NCI-H2196 (cell line): ENCODE data around the gene SLC5A7.

Experiments
- DNase-seq: peaks from one replicate; lab custom pipeline; 2025; ENCODE audit not compliant: unreplicated experiment; lab: John Stamatoyannopoulos, UW

The SLC5A7 gene

DNA sequence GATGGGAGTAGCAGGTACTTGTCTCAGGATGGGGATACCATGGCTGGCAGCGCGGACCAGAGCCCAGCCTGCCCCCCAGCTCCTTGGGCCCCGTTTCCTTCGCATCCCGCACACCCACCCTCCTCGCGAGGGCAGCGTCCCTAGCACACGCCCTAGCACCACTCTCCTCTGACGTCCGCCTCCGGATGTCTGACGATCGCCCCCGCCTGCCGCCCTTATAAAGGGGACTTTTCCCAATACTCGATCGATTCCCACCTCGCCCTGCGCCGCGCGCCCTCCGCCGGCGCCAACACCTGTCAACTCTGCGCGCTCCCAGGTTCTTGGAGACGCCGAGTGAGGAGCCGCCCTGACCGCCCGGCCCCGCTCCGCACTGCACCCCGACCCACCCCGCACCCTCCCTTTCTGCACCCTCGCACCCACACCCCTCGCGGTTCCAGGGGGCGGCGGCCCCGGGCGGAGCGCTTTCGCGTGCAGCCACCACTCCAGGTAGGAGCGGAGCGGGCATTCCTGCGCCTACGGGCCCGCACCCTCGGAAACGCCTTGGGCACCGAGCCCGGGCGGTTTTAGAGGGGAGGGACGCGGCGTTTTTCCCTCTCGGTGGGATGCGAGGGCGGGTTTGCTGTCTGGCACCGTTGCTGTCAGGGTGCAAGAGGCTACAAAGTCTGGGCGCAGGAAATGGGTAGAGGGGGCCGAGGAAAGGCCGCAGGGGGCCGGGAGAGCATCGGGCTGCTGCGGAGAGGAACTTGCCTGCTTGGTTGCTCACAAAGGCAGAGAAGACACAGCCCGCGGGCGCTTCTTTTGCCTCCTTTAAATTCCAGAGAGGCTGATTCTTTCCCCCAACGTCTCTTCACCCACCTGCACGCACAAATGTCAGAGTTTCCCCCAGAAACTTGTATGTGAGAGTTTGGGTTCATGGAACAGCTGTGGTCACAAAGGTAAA lies at the start of gene SLC5A7:
SLC5A7 (plus strand) TSS at position 247 of the 940 bp plus-strand sequence. CDS start 1,632 bp downstream, outside the sequence.
- no peak for DNase-seq

DNA sequence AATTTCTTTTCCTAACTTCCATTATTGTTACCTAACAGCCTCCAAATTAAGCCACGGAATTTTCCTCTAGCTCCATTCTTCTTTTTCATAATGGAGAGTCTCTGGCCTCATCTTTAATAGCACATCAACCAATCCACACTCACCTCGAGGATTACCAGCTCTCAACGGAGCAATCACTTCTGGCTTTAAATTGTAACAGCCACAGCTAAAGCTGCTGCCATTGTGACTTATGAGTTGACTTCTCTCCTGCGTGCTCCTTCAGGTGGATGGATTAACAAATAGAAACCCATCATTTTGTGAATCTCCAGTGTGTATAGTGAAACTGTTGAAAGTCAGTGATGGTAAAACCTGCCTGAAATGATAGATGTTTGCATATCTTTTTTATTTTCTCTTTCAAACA lies 24.9 kb upstream of the SLC5A7 start:
- no peak for DNase-seq

DNA sequence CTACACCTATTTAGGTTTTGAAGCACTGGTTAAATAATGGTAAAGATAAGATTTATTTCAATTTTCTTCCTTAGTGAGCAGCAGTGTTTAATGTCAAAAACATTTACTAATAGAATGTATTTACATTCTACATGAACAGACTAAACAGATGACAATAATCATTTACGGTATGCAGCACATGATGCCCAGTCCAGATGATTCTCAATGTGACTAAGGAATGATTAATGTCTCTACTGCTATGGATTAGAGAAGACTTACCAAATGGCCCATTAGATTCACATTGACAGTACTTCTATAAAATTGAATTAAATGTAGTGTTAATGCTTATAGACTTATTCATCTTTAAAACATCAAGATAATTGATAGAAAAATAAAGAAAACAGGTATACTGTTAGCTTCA lies 22.1 kb upstream of the SLC5A7 start:
- no peak for DNase-seq

DNA sequence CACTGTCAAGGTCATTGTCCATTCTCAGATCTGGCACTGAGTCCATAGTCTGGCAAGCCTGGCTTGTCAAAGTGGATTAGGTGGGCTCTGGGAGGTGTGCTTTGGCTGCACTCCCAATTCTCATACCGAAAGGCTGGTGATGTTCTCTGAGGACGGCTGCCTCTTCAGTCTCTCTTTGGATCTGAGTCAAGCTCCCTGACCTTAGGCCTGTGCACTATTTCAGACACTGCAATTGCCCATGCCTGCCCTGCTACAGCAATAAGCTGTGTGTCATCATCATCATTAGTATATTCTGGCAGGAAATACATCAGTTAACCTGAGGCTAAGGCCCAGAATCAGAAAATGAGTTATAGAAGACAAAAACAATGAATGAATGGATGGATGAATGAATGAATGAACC lies 1.6 kb upstream of the SLC5A7 start:
- DNase-seq = no peak

DNA sequence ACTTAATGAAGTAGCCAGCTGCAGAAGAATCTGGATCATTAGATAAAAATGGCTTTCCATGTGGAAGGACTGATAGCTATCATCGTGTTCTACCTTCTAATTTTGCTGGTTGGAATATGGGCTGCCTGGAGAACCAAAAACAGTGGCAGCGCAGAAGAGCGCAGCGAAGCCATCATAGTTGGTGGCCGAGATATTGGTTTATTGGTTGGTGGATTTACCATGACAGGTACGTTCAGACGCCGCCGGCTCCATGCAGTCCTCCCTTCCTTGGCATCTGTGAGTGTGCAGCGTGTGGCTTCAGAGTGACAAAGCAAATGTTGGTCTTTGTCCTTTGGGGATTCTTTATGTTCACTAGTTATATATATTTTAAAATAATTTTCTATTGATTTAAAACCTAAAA lies 1.8 kb downstream of the SLC5A7 start:
- DNase-seq = no peak

DNA sequence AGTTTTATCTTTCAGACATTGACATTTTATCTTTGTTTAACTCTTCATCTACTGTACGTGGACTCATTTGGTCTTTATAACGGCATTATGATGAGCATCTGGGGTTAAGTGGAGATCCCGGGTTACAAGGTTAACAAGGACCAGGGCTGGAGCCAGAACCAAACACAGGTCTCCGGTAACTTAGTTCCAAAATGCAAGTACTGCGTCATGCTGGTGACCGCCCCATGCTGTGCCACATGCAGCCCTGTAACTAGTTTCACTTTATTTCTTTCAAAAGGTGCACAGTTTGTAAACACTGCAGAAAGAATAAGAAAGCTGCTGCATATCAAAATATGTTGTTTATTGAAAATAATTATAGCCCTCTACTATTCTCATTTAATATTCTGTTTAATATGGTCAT lies 3.1 kb downstream of the SLC5A7 start:
- no peak for DNase-seq

DNA sequence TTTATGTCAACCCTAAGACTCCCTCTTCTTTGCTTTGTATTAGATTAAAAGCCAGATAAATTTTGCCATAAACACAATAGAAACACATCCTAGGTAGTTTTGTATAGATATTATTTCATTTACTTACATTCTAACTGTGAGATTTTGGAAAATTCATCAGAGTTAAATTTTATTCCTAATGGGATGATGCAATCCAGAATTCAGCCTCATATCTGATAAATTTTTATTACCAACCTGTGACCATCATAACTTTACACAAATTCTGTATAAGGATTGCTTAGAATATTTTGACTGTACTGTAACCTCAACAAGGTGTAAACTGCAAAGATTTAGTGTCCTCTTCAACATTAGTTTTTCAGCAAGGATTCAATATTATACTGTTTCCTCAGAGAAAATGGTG lies 4.4 kb downstream of the SLC5A7 start:
- no peak for DNase-seq

DNA sequence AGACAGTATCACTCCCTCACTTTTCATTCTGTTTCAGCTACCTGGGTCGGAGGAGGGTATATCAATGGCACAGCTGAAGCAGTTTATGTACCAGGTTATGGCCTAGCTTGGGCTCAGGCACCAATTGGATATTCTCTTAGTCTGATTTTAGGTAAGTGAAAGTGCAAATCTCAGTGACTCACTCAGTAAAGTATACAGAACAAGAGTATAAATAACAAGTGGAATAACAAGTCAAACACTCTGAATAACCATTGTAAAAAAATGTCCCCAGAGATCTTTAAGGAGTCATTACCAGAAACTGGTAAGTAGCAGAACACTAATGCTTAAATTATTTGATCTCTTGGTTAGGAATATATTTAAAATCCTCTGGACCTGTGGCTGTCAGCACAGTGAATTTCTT lies 5.7 kb downstream of the SLC5A7 start:
- DNase-seq = no peak

DNA sequence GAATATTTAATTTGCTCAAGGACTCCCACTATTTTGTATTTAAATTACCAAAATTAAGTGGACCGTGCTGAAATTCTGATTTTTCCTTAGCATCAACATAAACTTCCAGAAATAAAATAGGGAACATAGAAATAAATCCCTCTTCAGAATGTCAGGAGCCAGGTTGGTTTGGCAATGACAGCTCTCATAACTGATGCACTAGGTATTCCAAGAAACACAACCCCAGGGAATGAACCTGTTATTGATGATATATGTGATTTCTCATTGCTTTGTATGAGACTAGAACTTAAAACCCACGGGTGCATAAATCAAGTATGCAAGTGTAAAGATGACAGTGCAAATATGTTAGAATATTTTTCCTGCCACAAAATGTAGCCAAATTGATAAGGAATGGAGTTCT lies 12.8 kb downstream of the SLC5A7 start:
- no peak for DNase-seq

DNA sequence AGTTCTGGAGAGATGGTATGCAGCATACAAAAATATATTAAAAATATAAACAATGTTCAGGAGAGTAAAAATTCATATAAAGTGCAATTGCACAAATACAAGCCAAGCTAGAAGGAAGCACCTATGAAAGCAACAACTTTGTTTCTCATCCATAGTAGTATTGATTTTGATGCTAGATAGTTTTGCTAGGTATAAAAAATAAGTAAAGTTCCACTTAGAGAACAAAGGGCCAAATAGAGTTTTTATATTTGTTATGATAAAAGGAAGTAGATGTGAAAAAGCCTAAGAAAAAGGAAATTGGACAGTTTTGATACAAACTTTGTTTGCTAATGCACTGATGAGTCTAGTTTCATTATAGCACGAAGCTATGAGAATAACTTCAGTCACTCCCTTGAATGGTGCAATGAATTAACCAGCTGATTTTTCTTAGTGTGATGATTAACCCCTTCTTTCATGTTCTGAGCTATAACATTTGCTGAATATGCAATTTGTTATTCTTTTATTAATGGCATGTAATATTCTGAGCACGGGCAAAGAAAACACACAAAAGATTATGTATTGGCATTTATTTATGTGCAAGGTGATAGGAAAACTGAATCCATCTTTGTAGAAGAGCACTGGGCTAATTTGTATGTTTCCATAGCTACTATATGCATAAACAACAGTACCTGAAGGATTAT lies 24.7 kb downstream of the SLC5A7 start:
- DNase-seq = no peak

DNA sequence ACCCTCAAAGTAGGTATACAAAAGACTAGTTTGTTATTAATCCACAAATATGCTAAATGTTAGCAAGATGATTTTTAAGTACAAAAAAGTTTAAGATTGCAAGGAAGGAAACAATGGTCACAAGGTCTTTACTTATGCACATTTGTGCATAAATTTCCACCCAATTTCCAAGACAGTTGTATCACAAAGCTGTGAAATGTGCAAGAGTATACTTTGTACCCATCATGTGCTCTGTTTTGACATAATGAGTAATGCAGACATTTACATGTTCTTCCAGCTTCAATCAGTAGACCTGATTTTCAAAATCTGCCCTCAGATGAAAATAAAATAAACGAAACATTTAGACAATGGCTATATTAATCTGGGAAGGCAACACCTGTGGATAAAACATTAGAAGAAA lies 27.0 kb downstream of the SLC5A7 start:
- DNase-seq = no peak

DNA sequence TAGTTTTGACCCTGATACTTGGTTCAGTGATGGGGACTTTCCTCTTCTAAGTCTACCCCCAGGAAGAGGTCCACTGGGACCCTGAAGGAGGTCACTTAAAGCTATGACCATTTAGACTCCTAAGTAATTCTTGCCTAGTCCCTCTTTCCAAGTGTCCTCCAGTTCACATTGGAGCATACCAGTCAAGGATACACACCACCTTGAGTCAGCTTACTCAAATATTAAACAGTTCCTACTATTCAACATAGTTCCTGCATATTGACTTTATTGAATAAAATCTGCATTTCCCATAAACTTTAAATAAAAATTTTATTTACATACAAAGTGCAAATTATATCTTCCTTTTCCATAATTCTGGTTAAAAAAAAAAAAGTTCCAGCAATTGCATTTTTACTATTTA lies 36.3 kb downstream of the SLC5A7 start:
- no peak for DNase-seq

DNA sequence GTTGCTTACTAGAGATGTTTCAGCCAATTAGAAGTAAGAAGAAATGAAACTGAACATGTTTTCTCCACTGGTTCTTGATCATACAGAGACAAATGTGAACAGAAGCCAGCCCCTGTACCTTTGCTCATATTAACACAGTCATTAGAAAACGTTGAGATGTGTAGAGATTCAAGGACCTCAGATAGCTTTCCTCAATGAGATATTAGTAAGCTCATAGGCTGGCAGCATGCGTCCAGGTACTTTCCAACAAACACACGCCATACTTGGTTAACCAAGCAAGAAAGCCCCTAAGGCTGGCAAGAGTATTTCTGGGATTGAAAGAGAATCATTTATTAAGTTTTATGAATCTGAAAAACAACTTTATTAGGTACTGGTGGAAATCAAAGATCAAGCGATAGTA lies 37.5 kb downstream of the SLC5A7 start:
- no peak for DNase-seq

DNA sequence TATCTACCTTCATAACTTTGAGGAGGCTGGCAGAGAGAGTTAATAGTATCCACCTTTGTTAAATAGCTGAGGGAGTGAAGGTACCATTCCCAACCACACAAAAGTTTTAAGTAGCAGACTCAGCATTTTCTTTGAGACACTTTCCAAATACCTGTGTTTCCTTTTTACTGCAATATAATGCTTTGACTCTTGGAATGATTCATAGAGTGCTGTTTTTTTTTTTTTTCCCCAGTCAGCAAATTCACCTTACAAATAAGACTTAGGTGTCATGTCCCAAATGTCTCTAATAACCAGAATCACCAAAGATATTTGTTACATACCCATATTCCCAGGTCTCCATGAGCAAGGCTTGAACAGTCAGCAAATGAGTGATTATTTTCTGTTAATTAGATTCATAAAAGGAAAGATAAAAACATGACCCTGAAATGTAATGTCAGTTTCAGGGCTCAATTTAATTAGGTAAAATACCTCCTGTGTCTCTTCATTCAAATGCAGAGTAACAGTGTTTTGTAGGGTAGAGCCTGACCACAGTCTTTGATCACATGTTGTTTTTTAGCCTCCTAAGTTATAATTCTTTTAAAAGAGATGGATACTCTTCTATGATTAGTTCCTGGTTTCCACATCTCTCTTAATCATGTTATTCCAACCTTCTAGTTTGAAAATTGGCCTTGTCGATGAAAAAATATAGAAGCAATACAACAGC lies 39.9 kb downstream of the SLC5A7 start:
- DNase-seq = no peak

DNA sequence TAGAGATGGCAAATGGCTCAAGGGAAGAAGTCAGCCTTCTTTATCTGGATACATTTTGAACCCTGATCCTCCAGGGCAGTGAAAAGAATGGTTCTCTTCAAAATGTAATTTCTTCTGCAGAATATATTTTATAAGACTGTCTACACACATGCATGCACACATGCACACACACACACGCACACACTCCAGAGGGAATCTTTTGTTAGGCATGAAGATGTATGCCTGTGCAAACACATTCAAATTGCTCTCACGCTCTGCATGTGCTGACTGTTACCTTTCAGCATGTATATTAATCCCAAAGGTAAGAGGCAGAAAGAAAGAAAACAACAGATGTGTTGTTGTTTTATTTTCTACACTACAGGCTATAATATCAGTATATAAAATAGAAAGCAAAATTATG lies 43.2 kb downstream of the SLC5A7 start:
- DNase-seq = no peak

DNA sequence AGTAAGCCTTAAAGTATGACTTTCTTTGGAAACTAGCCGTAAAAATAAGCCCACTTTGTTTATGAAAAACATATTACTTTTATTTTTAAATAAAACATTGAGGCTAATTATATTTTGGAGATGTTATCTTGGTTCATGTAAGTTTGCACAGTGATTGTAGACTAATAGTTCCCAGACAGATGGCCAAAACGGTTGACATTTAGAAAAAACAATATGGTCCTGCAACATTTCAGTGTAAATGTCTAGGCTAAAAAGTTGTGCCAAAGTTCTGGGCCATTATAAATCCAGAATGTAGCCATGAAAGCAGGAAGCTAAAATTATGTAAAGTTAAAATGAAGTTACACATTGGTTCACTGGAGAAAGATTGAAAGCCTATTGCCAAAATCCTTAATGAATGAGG lies 43.6 kb downstream of the SLC5A7 start:
- DNase-seq = no peak

DNA sequence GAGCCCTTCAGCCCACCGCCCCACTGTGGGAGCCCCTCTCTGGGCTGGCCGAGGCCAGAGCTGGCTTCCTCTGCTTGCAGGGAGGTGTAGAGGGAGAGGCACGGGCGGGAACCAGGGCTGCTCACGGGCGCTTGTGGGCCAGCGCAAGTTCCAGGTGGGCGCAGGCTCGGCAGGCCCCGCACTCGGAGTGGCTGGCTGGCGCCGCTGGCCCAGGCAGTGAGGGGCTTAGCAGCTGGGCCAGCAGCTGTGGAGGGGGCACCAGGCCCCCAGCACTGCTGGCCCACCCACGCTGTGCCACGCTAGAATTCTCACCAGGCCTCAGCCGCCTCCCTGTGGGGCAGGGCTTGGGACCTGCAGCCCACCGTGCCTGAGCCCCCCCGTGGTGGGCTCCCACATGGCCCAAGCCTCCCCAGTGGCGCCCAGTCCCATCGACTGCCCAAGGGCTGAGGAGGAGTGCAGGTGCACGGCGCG lies 45.2 kb downstream of the SLC5A7 start:
- no peak for DNase-seq

DNA sequence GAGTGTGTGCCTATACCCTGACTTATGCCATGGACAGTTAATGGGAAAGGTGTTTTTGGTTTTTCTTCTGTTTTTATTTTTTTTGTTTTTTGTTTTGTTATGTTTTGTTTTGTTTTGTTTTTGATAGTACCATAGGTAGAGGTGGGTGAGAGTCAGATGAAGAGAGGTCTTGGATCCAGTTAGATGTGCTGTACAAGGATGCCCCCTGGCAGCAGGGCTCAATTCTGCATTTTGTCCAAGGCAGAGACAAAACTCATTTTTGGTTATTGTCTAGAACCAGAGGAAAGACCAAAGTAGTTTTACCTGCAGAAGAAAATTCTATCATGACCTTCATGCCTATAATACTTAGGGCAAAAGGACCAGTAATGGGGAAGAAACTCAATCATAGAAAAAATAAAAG lies 48.5 kb downstream of the SLC5A7 start:
- no peak for DNase-seq

DNA sequence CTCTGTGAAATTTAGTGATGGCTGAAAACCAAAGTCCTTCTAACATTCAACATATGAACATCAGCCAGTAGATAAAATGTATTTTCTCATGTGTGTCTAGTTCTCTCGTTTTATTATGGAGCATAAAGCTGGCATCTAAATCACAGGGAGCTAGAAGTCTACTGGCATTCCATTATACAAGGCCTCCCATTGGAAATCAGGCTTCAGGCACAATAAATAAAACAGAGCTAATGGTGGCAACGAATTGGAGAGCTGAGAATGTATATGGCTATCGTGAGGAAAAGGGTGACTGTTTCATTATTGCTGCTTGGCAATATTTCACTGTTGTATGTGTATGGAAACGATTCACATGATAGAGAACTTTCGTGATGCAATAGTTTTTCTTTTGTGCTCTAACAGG lies 62.4 kb downstream of the SLC5A7 start:
- DNase-seq = no peak

DNA sequence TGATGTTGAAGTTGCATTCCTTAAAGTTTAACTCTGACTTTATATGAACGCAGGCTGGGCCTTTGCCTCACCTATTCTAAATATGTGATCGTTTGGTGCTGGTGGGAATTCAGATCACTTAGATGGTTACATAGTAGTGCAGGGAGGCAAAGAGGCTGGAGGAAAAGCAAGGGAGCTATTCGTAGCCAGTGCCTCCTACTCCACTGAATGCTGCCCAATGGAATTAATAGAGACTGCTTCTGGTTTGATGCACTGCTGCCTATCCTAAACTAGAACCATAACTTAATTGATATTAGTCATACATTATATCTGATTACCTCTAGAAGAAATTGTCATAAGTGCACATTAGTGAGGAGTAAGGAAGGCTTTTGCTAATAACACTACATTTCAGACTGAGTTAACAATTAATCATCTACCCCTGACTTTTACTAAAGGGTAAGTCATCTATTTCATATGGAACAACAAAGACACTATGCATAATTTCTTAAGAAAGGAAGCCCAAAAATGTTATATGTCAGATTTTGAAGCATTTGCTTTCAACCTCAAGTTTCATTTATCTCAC lies 72.3 kb downstream of the SLC5A7 start:
- DNase-seq = no peak

DNA sequence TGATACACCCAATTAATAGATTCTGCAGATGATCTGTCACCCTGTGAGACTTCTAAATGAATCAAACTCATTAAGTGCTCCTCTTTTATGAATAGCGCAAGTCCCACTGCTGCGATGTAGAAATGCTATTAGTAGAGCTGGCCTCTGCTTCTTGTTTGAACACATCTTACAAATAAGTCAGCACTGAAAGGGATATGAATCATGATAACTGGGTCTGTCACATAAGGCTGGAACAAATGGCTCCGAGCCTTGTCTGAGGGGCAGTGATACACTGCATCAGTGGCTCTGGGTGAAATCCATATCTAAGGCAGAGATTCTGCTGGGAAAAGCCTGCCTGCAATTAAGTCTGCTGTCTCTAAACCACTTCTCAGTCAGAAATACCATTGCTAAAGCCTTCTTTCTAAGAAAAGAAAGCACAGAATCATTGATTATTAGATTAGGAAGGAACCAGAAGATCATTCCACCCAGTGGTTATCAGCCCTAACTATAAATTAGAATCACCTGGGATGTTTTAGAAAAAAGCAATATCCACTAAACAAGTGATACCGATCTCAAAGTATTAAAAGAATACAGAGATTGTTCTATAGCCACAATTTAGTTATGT lies 75.2 kb downstream of the SLC5A7 start:
- DNase-seq = no peak
